C4-2B (cell line): ENCODE measurements around the gene ARPC1B.
"Not testable (repeated sequence)": the region's sequence is repeated elsewhere in the genome, so short reads cannot be mapped to it uniquely, and the experiment has no call there.

ENCODE experiments used
- H3K27ac ChIP-seq: fragments of 450-650 bp; 2 replicates; pipeline ENCODE4 v1.5.1; 2017
- ZFX ChIP-seq: fragments of 450-650 bp; IDR thresholded peaks from 2 replicates; pipeline ENCODE4 v1.6.1; 2017
- TF ChIP-seq, protein P1 (sequence below): fragments of 450-650 bp; conservative IDR thresholded peaks from 2 replicates; pipeline ENCODE4 v1.5.1; 2017; ENCODE audit warnings: mild to moderate bottlenecking

Gene ARPC1B

DNA sequence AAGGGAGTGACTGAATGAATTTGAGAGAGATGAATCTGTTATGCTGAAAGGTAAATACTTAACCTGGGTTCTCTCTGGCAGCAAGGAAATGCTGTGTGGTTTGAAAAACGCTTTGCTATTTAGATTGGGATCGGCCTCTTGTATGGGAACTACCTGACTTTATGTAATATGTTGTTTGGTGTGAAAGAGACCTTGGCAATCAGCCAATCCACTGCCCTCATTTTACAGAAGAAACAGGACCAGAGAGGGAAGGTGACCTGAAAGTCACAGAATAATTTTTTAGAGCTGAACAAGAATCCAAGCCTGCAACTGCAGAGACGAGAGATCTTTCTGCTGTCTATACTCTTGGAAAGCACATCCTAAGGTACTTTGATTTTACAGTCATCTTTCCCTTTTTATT, 35.3 kb downstream of the ARPC1B start:
- H3K27ac ChIP-seq: peak overlapping the region; percentile 98; the same call in 1 of the 2 replicates

DNA sequence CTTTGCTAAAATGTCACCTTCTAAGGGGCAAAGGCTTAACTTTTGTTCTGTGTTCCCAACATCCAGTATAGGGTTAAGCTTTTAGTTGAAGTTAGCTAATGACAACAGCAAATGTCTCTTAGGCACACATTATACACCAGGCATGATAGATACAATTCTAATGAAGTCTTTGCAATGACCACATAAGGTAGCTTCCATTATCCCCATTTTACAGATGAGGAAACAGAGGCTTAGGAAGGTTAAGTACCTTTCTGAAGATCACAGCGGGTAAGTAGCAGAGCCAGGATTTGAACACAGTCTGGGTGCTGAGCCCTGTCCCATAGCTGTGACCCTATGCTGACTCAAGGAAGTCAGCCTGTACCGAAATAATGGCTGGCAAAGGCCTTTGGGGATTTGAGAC, 36.1 kb downstream of the ARPC1B start:
- no peak overlapping the region for H3K27ac ChIP-seq
- no peak for TF ChIP-seq ZFX
- TF ChIP-seq, protein P1, sequence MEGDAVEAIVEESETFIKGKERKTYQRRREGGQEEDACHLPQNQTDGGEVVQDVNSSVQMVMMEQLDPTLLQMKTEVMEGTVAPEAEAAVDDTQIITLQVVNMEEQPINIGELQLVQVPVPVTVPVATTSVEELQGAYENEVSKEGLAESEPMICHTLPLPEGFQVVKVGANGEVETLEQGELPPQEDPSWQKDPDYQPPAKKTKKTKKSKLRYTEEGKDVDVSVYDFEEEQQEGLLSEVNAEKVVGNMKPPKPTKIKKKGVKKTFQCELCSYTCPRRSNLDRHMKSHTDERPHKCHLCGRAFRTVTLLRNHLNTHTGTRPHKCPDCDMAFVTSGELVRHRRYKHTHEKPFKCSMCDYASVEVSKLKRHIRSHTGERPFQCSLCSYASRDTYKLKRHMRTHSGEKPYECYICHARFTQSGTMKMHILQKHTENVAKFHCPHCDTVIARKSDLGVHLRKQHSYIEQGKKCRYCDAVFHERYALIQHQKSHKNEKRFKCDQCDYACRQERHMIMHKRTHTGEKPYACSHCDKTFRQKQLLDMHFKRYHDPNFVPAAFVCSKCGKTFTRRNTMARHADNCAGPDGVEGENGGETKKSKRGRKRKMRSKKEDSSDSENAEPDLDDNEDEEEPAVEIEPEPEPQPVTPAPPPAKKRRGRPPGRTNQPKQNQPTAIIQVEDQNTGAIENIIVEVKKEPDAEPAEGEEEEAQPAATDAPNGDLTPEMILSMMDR: no peak

More for the DNA sequence above, 35.3 kb downstream of the ARPC1B start:
- TF ChIP-seq, protein P1: no peak
- no peak for TF ChIP-seq ZFX

DNA sequence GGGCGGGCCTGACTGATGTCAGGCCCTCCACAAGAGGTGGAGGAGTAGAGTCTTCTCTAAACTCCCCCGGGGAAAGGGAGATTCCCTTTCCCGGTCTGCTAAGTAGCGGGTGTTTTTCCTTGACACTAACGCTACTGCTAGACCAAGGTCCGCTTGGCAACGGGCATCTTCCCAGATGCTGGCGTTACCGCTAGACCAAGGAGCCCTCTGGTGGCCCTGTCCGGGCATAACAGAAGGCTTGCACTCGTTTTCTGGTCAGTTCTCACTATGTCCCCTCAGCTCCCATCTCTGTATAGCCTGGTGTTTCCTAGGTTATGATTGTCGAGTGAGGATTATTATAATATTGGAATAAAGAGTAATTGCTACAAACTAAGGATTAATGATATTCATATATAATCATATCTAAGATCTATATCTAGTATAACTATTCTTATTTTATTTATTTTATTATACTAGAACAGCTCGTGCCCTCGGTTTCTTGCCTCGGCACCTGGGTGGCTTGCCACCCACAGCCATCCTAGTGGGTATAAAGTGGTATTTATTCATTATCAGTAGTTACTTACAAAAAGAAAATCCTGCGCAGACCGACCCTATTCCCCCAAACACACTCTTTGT, 41.1 kb downstream of the ARPC1B start:
- TF ChIP-seq, protein P1: peak; percentile 88
- not testable (repeated sequence) for H3K27ac ChIP-seq

DNA sequence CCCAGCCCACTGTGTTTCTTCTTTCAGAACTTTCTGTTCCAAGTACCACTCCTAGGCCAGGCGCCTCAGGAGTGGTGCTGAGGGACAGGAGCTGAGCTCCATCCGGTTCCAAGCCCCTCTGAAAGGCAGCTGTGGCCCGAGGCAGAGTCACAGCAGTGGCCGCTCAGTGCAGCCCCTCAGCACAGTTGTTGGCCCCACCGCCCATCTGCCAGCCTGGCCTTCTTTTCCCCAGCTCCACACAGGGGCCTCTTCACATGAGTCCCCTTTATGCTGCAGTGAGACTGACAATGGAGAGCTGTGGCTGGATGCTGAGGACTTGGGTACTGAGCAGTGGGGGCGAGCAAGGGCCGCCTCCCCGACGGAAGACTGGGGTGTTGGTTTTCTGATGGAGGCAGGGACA, 43.7 kb downstream of the ARPC1B start:
- TF ChIP-seq, protein P1: no peak
- no peak for TF ChIP-seq ZFX
- no peak overlapping the region for H3K27ac ChIP-seq

DNA sequence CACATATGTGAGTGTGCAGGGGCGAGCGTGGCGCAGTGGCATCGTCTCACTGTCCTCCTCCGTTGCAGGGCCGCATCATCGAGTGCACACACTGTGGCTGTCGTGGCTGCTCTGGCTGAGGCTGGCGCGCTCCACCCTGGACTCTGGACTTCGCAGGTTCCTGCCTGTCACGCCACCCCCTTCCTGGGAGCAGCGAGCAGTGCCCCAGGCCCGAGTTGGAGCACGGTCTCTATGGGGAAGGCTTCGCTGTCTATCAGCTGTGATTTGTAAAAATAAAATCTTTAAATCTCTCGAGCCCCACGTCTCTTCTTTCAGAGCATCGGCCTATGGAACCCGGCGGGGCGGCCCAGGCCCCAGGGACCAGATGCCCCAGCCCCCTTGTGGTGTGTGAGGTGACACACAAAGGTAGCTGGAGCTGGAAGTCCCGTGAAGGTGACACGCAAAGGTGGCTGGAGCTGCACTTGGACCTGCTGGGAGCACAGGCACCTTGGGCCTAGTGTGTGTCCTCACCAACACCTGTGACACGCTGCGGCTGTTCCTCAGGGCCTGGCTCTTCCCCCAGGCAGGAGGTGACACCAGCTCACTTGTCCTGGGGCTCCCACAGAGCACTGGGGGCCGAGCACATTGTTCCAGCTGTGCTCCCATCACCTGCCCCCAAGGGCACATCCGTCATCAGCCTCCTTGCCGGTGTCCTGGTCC, 44.9 kb downstream of the ARPC1B start:
- H3K27ac ChIP-seq: no peak overlapping the region
- no peak for TF ChIP-seq ZFX
- TF ChIP-seq, protein P1: no peak

DNA sequence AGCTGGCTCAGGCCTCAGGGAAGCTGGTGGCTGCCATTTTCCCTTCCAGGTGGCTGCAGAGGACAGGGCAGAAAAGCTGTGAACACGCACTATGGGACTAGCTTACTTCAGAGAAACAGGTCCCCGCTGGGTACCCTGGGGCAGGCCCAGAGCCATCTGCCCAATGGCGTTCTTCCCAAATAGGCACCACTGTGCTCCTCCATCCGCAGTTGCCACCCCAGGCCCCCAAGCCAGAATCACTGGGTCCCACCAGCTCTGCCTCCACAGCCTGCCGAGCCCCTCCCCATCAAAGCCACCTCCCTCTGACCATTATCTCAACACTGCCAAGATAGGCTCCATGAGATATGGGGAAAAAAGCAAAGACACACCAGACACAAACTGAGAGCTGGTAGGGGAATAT, 45.7 kb downstream of the ARPC1B start:
- TF ChIP-seq, protein P1: no peak
- TF ChIP-seq ZFX: no peak
- no peak overlapping the region for H3K27ac ChIP-seq

DNA sequence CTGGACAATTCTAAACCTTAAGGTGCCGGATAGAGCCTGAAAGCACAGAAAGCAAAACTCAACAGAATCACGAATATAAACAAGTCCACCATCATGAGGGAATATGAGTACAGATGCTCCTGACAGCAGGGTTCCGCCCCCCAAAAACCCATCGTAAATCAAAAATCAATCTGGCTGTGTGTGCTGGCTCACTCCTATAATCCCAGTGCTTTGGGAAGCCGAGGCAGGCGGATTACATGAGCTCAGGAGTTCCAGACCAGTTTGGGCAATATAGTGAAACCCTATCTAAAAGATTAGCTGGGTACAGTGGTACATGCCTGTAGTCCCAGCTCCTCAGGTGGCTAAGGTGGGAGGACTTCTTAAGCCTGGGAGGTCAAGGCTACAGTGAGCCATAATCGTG, 46.5 kb downstream of the ARPC1B start:
- TF ChIP-seq, protein P1: no peak
- no peak for TF ChIP-seq ZFX
- H3K27ac ChIP-seq: no peak overlapping the region
